HUDEP-2 (cell line): ENCODE measurements around the gene MTHFD1L.
"Not testable (repeated sequence)": the region's sequence is repeated elsewhere in the genome, so short reads cannot be mapped to it uniquely, and the experiment has no call there.

Experiments used
- DNase-seq, 76 experiments: peaks; one replicate each; lab custom pipeline; 2025; ENCODE audit not compliant: unreplicated experiment in 76 of 76; lab: John Stamatoyannopoulos, UW

MTHFD1L gene

DNA sequence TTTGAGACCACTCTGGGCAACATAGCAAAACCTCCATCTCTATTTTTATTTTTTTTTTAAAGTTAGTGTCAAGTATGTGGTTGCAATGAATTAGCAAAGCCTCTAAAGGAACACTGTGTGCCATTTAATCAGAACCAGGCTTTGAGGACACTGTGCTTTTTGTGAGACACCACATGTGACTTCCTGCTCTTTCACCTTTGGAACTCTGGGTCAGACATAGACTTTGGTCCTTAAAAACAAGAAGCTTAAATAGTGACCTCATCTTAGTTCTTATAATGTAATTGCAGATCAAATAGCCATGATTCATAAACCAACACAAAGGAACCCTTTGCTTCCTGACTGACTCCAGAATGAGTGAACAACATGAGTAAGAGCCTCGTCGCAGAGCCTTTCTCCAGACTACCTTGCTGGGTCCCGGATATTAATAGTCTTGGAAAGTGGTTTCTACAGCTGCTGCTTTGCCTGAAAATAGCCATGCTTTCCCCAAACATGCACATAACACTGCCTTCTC lies 170.8 kb downstream of the MTHFD1L start:
- DNase-seq = not testable (repeated sequence)

DNA sequence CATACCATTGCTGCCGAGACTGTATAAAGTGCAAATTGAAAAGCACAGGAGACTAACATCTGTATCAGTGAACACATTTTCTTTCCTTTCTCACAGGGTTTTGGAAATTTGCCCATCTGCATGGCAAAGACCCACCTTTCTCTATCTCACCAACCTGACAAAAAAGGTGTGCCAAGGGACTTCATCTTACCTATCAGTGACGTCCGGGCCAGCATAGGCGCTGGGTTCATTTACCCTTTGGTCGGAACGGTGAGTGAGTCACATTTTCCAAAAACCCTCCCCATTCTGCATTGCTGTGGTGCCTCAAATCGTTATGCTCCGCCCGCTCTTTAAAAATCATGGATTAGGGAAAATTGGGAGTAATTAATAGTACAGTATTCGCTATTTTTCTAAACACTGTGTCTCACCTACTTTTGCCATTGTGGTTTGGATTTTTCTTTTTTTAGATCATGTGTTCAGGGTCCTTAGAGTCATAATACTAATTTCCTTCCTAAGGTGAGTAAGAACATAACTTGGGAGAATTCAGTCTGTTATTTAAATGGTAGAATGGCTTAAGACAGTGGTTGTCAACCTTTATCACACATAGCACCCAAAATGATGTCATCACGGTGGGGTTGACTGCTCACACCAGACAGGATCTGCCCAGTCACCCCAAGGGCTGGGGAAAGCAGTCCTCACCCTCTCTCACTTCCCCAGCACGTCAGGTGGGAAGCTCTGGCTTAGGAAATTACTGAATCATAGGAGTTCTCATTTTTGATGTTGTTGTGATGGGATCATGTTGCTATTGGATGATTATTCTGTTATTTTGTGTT lies 171.6 kb downstream of the MTHFD1L start:
- DNase-seq = no peak

DNA sequence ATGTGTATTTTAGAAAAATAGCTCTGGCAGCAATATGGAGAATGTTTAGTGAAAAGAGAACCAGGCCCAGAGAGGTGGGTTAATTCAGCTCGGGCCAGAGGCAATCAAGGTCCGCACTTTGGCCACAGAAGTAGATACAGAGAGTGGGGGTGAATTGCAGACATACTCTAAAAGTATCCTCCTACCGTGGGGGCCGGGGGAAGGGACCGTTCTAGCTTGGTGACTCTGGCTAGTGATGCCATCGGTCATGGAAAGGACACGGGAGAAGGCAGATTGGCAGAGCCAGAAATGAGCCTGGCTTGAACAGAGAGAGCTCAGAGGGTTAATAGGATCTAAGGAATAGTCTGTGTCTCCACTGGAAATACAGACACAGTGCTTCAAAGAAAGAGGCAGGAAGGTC lies 173.1 kb downstream of the MTHFD1L start:
- no peak for DNase-seq

DNA sequence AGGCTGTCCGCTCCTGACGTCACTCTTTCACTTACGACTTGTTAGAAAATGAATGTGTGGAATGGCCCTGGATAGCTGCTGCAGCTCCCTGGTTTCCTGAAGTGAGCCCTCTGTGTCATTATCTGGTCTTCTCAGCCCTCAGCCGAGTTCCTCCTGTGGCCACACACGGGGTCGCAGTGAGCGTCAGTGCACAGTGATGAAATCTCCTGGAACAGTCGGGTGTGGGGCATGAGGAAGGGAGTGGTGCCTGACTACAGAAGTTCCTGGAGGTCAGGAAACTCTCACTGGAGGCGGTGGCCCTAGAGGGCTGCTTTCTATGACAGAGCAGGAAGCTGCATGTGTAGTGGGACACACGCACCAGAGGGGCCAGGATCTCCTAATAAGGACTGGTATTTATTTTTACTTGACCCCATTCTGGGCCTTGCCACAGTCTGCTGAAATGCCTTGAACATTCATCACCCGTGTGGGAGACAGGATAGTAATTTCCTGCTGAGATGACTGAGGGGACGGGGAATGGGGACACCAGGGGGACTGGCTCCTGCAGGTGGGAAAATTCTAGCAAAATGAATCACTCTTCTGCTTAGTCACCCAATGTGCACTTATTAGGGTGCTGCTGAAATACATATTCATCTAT lies 175.5 kb downstream of the MTHFD1L start:
- DNase-seq = peak in 36 of 76 experiments; percentile 3 to 61 (median 22)

DNA sequence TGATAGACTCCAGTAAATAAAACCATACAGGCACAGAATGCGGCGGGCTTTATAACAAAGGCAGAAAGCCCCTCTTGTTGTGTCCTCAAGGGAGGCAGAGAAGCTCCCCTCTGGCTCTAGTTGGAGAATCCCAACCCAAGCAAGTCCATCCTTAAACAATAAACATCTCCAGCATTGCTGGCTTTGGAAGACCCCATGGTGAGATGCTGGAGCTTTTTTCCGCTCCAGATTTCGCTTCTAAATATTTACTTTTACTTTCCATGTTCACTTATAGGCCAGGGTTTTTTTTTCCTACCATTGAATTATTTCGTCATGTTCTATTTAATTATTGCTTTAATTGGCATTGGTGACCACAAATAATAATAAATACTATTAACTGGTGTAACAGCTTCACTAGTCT lies 176.2 kb downstream of the MTHFD1L start:
- no peak for DNase-seq

DNA sequence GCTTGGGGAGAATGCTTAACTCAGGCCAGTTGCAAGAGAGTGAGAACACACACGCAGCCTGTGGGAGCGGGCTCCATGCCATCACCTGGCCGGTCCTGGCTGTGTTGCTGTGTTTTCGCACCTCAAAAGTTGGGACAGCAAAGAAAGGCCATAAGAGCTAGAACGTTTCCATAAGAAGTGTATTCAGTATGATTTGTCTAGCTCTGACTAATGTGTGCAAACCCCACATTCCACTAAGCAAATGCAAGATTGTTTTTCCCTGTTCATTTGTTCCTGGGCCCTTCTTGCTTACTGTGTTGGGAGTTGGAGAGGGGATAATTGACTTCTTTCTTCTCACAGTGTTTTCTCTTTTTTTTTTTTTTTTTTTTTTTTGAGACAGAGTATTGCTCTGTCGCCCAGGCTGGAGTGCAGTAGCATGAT lies 177.4 kb downstream of the MTHFD1L start:
- DNase-seq = not testable (repeated sequence)

DNA sequence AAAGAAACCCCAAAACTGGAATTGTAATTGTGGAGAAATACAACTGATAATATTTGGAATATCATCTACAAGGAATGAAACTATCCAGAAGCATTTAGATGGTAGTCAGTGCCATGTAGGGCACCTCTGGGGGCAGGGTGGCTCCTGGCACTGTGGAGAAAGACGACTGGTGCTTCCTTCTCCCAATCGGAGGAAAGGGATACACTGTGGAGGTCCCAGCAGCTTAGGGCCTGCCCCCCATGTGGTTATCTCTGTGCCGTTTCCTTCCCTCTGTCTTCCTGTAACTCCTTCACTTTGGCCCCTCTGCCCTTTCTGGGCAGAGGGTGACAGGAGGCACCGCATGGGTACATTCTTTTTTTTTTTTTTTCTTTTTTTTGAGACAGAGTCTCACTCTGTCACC lies 178.4 kb downstream of the MTHFD1L start:
- DNase-seq = no peak

DNA sequence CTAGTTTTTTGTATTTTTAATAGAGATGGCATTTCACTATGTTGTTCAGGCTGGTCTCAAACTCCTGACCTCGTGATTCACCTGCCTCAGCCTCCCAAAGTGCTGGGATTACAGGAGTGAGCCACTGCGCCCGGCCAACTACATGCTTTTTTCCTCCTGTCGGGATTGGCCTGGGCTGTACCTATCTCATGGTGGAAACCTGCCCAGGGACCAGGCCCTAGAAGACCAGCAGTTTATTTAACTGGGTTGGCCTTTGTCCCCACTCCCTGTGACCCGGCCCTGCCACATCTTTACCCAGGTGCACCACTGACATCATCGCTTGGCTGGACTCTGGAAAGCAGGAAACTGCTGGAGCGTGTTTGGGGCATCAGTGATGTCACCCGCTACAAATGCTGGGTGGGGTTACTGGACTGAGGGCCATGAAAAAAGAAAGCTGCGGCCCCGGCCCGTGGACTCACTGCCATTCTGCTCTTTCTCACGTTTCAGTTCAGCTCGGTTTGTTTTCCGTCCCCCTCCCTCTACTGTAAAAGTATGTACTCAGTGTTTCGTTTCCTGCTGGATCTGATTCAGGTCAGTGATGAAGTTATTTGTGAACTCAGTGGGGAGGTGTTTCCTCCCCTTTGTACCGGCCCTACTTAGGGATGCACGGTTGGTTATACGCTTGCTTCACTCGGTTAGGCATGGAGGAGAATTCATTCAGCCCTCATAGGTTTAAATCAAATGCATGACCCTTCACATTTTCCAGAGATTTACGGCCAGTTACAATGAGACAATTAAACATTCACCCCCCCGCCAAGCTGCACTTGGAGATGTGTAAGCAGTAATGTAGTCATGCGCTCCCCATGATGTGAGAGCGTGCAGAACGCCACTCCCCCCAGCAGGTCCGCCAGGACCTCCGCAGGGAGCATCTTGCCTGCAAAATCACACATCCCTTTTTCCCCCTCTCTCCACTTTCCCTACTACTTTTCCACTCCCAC lies 179.3 kb downstream of the MTHFD1L start:
- no peak for DNase-seq

DNA sequence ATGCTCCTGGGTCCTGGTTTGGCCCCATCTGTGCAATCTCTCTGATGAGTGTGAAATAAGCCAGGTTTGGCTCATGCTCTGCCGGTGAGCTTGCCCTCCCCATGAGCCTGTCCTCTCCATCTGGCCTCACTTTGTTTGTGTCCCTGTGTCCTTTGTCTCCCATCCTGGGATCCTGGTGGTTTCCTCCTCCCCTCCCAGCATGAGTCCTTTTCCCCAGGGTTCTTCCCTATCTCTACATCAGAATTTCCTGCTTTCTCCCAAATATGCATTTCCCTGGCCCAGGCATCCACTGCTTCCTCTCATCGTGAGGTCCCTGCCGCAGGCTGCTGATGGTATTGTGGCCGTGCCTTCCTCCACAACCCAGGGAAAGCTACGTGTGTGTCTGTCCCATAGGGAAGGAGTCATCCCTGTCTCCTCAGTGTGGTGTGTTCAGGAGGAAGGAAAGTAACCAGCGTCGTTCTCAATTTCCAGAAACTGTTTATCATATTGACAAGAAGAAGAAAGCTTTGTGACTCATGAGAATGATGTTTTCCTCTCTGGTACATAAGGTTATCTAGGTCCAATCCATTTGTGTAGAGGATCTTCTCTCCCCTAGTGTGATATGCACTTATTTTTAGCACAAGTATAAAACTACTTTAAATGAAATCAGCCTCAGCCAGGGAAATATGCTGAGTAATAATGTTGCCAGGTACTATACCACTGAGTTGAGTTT lies 180.2 kb downstream of the MTHFD1L start:
- not testable (repeated sequence) for DNase-seq

DNA sequence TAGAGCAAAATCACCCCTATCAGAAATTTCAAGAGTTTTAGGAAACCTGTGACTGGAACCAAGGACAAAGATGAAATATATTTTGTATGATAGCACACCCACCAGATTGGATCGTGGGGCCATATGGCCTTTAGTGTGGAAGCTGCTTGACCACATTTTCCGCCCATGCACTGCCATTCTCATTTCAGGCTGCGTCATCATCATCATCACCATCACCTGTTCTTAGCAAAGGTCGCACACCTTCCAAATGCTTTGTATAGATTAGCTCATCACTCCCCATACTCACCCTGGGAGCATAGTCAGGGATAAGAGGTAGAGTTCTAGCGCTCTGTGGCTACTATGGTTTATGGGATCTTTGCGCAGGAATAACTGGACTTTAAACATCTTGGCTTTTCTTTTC lies 185.7 kb downstream of the MTHFD1L start:
- no peak for DNase-seq

DNA sequence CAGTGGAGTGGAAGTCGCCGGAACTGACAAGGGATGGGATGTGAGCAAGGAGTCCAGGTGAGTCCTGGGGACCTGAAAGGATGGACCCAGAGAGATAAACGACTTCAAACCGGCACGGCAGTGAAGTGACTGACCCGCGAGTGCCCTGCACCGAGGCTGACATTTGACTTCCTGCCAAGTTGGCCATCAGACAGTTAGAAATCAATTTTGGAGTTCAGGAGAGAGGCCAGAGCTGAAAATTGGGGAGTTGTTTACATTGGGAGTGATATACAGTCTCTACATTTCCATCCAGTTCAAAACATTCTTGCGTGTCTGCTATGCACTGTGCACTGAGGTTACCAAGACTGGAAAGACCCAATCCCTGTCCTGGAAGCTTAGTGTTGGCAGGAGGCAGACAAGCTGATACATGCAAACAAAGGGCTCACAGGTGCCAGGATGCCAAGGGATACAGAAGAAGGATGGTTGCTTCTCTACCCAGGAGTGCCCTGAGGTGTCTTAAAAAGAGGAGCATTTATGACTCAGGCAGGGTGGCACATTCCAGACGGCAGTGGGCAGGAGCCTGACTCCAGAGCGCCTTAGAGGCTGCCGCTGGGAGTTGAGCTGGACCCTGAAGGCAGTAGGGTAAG lies 186.6 kb downstream of the MTHFD1L start:
- no peak for DNase-seq

DNA sequence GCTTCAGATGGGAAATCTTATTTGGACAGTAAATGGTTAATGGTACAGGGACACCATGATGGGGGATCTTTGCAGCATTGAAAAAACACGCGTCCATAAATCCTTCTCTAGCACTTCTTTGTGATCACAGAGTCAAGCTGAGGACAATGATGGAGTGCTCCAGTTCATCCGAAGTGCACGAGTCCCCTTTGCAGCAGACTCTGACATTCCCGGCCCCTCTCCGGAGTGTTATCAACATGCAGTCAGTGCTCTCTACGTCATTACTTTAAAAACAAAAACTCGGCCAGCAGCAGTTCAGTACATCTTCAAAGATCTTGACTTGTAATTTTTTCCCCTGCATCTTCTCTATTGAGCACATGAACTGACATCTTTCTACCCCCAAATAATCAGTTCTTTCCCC lies 188.8 kb downstream of the MTHFD1L start:
- DNase-seq = no peak

DNA sequence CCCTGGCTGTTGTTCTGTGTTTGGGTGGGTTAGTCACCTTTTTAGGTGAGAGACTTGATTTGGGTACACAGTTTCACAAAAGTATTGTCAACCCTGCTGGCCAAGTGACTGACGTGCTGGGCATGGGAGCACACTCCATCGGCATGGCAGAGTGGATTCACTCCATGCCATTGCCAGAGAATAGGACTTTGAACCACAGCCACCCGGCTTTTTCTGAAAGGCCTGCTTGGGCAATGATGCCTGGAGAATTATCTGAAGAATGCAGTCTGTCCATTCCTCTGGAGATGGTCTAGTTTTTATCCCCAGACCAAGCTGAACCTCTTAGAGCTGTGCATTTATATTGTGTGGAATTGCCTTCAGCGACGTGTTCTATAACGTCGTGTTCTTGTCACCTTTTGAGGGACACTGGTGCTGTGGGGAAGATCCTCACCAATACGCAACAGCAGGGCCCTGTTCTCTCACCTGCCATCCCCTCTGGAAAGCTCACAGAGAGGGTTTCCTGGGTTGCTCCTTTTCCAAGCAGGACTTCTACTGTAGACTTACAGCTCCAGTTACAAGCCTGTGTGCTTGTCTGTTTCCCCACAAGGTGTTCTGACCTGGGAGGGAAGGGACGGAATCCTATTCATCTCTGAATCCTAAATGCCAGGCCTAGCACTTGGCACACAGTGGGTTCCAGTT lies 190.9 kb downstream of the MTHFD1L start:
- DNase-seq = no peak

DNA sequence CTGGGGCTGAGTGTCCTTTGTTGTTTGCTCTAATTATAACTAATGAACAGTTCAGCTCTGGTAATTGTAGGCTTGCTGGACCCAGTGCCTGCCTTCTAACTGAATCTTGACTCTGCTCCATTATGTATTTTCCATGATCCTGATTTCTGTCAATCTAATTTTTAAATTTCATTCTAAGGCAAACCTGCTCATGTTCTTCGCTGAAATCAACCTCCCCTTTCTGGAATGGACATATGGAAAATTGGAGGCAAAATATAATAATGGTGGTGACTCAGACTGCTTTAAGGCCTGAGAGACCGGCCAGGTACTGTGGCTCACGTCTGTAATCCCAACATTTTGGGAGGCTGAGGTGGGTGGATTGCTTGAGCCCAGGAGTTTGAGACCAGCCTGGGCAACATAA lies 191.6 kb downstream of the MTHFD1L start:
- no peak for DNase-seq

DNA sequence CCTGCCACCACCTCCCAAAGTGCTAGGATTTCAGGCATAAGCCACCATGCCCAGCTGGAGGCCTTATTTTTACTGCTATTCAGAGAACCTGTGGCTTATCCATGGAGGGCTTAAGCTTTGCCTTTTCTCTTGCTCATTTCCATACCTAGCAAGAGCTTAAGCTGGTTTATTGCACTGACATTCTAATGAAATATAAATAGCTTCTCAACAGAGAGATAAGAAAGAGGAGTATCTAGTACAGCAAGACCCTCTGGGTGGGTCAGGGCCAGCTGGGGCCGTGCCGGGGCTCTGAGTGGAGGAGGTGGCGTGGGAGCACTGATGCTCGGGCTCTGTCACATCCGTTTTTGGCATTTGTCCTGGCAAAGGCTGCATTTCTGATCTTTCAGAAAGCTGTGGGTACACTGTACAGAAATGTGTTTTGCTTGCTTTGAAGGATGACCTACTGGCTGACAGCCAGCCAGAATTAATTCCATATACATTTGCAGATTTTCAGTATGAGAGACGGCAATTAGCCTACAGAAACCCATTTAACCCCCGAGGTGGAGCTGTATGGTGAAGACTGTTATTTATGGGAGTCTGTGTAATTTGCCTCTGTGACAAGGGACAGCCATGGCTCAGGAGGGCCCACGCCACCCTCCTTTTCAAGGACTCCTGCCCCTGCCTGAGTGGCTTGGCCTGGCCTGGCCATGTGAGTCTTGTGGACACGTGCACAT lies 192.7 kb downstream of the MTHFD1L start:
- no peak for DNase-seq

DNA sequence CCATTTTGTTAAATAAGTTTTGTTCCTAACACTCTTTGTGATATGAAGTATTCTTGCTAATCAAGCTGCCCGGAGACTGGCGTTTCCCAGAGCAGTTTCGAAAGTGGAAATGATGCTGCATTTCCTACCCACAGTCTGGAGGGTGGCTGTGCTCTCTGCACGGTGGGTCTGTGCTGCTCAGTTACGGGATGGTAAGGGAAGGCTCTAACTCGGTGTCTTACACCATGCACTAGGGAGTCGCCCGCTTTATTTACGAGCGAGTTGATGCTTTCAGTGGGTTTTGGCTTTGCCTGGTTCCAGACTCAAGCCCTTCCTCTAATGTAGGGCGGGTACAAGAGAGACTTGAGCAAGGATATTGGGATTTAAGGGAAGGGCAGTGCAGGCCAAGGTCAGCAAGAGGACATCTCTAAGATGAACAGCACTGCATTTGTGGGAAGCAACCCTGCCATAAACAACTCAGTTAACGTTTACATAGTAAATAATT lies 194.2 kb downstream of the MTHFD1L start:
- DNase-seq = no peak

DNA sequence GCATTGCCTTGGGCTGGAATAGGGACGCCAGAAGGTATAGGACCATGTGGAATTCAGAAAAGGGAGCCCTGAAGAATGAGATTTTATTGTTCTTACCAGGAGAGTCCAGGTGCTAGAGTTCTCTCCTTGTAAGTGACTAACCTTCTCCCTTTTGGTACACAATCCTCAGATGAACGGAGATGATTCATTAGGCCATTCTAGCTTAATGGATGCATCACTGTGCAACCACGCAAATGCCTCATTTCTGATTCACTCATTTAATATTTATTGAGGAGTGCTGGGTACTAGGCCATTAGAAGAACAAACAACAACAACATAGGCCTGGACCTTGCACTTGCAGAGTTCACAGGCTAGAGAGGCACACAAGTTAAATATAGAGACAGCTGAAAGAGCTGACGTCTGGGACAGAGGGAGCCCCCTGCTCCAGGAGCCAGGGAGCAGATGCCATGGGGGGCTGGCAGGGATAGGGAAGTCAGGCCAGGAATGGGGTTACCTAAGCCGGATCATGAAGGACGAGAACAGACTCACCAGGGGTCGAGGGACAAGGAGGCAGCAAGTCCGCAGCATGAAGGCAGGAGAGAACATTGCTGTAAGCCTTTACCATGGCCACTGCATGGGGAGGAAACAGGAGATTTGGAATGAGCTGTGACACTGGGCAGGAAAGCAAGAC lies 194.7 kb downstream of the MTHFD1L start:
- no peak for DNase-seq
